Activated CD8-positive, alpha-beta memory T cell treated with anti-CD3 and anti-CD28 coated beads, Interleukin-2, amount 50 U/mL, for 24 hours (primary cell): ENCODE results near the gene KRT15.

ENCODE experiments used
- DNase-seq: peaks from one replicate; pipeline ENCODE4 v3.0.0-alpha.2; 2020; ENCODE audit errors: extremely low read depth

Gene KRT15

DNA sequence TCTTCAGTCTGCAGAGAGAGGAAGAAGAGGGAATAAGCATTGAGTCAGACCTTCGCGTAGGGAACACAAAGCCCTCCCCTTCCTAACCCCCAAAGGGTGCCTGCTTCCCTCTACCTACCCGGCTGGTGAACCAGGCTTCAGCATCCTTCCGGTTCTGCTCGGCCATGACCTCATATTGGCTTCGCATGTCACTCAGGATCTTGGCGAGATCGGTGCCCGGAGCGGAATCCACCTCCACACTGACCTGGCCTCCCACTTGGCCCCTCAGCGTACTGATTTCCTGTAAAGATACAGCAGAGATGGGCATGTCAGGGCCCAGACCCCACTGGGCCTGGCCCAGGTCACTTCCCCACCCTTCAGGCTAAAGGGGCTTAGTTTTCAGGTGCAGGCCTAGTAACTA, 5.6 kb upstream of the KRT15 start:
- DNase-seq, result no peak

DNA sequence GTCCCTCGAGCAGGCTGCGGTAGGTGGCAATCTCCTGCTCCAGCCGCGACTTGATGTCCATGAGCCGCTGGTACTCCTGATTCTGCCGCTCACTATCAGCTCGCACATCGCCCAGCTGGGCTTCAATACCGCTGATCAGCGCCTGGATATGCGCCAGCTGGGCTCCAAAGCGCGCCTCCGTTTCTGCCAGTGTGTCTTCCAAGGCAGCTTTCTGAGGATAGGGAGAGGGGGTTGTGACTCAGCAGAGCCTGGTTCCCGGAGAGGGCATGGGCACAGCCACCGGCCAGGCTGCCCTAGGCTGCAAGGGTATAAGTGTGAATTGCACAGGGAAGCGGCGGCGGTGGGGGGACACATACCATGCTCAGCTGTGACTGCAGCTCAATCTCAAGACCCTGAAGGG, 5.1 kb upstream of the KRT15 start:
- DNase-seq, result no peak

DNA sequence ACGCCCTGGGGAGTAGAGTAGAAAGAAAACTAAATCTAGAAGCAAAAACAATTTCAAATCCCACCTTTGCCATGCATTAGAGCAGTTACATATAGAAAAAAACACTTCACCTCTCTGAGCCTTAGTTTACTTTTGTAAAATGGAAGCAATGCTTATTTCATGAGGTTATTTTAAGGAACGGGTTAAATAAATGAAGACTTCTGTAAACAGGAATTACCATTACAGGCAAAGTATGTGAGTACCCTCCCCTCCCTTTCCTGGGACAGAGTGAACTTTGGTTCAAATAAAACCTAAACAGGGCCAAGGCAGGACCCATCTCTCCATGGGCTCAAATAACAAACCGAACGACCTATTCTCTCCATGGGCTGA, 4.5 kb upstream of the KRT15 start:
- no peak for DNase-seq

DNA sequence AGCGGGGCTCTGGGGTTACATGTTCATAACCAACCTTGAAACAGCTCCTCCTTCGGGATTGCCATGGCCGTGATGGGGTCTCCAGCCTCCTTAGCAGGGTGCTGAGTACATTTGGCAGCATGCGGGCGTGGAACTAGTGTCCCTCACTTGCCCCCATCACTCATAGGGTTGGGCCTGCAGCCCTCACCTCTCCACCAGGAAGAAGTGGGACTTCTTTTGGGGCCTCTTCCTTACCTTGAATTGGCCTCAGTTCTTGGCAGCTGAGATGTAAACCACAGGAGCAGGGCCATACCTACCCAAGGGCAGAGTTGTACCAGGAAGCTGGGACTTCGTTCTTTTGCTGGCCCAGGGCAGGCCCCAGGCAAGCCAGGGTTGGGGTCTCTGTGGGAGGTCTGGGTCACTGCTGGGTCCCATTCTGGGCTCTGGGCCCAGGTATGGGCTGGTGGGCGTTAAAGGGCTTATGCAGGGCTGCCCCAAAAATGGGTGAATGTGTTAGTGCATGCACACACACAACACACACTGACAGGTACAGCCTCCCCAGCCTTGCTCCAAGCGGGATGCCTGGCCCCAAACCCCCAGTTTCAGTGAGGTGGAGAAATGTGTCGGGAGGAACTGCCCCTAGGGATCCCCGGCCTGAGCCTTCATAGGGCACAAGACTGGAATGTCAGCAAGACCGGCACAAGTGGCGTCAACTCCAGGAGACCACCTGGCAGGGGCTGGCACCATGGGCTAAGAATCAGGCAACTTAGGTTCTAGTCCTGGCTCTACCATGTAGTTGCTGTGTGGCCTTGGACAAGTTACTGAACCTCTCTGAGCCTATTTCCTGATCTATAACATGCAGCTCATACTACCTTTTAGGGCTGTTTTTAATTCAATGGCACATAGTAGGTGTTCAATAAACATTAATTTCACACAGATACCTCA, 3.9 kb upstream of the KRT15 start:
- DNase-seq, result no peak

DNA sequence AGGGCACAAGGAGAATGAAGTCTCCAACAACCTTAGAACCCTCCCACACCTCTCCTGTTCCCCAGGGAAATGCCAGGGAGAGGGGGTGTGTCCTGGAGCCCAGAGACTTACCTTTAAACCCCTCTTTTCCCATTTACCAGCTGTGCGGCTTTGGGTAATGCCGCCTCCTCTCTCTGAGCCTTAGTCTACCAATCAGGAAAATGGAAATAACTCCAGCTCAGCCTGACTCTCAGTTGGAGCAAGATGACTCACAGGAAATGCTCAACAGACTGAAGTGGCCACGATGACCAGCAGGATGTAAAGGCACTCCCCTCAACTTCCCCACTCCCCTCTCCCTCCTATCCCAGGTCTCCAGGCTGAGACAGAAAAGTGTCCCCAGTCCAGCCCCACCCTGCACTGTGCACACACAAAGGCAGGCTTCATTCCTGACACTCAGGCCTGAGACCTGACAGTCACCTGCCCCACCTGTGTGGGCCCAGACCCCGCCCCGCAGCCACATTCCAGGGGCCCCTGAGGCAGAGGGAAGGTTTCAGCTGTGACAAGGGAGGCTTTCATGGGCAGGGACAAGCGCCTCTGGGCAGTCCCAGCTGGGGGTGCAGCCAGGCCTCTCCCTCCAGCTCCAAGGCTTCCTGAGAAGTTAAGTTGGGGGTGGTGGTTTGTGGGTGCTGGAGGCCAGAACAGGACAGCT, 3.0 kb upstream of the KRT15 start:
- no peak for DNase-seq

DNA sequence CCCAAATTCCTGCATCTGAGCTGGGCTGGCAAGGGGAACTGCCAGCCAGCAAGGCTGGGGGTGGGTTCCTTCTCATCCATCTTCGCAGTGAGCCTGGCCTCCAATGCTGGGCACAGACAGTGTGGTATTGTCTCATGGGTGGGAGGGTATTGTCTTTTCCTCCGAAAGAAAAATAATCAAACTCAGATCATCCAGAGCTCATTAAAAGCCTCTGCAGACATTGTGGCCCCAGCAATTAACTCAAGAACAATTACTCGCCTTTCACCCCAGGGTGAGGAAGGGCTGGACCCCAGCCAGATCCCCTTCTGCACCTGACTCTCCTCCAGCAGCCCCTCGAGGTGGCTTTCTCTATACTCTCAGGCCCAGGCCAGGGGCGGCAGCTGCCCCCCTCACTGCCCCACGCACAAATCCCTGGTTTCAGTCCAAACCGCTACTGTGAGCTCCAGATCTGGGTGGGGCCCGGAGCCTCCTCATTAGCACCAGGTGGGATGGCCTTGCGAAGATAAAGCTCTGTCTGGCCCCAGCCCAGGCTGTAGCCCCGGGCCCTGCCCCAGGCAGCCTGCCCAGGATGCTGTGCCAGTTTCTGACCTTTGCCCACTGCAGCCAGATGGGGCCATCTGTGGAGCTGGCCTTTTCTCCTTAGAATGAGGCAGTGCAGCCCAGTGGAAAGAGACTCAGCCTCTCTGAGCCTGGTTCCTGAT, 2.3 kb upstream of the KRT15 start:
- DNase-seq, result no peak

DNA sequence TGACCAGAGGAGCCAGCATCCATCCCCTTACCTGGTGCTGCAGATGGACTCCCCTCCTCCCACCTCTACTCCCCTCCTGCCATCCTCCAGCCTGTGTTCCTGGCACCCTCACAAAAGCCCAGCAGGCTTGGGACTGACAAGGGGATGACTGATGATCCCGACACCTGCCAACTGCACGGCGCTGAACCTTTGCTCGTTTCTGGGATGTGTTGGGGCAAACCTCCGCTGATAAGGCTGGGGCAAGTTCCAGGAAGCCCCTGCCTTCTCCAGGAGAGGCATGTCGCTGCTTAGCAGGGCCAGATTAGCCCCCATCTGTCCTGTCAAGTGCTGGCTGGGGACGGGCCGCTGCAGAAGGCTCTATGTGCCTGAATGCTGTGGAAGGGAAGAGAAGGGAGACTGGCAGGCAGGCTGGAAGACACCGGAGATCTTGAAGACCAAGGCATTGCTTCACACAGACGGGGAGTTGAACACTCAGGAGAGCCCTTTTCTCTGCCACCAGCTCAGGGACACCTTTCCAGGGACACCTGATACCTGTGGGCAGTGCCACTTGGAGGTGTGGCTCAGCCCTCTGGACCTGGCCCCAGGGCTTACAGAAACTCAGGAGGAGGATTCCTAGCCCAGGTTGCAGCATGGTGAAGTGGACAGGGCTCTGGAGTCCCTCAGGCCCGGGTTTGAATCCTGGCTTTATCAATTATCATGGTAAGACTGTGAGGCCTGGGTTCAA, 973 bp upstream of the KRT15 start:
- DNase-seq, result no peak

DNA sequence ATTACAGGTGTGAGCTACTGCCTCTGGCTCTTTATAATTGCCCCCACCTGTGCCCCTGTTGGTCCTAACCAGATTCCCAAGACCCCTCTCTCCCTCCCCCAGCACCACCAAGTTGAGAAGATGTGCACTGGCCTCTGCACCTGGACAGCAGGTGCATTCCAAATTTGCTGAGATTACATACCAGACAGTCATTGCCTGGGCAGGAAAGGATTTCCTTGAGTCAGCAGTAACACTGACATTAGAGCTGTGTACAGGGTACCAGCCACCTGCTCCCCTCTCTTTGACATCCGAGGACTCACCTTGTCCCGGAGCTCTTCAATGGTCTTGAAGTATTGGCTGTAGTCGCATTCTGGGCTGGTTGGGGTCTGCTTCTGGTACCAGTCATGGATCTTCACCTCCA, 659 bp downstream of the KRT15 start:
- DNase-seq, result no peak

DNA sequence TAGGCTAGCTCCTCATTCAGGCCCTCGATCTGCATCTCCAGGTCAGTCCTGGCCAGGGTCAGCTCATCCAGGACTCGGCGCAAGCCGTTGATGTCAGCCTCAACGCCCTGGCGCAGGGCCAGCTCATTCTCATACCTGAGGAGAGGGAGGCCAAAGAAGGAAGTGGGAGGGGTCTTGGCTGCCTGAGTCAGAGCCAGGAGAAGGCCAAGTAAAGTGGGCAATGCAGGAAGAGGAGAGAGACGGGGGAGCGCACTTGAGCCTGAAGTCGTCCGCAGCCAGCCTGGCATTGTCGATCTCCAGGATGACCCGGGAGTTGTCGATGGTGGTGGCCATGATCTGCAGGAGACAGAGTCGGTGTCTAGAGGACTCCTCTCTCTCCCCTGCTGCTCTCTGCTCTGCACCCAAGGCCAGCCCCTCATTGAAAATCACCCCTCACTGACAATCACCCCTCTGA, 1.8 kb downstream of the KRT15 start:
- no peak for DNase-seq

DNA sequence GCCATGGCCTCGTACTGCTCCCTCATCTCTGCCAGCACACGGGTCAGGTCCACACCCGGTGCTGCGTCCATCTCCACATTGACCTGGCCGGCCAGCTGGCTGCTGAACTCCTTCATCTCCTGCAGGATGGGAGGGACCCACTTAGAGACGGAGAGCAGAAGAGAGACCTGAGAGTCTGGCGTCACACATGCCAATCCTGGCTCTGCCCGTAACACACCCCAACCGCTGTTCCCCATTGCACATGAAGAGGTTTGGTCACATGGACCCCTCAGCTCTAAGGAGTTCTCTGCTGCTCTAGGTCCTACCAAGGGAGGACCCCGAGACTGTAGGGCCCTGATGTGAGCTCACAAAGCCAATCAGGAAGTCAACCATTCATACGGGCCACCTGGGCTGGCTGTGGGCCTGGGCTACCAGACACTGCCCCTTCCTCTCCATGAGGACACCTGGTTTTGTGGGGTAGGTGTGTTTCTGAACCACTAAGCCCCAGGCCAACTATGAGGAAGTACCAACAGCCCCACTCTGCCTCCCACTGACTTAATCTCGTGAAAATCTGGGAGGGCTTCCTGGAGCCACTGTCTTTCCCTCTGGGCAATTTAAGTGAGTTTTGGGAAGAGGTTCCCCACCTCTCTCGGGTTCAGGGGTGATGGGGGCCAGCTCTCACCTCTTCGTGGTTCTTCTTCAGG, 2.4 kb downstream of the KRT15 start:
- no peak for DNase-seq

DNA sequence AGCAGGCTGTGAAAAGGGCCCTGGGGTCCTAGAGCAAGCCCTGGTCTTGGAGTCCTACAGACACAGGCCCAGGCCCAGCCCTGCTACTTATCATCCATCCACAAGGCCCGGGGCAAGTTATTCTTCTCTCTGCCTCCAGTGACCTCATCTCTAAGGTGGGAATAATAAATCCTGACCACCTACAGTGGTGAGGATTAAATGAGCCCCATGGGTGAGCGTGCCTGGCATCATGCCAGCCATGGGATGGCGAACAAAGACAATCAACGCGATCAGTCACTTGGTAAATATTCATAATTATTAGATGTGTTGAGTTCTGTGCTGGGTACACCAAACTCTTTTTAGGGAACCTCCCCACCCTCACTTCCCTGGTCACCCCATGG, 5.5 kb downstream of the KRT15 start:
- DNase-seq, result no peak

DNA sequence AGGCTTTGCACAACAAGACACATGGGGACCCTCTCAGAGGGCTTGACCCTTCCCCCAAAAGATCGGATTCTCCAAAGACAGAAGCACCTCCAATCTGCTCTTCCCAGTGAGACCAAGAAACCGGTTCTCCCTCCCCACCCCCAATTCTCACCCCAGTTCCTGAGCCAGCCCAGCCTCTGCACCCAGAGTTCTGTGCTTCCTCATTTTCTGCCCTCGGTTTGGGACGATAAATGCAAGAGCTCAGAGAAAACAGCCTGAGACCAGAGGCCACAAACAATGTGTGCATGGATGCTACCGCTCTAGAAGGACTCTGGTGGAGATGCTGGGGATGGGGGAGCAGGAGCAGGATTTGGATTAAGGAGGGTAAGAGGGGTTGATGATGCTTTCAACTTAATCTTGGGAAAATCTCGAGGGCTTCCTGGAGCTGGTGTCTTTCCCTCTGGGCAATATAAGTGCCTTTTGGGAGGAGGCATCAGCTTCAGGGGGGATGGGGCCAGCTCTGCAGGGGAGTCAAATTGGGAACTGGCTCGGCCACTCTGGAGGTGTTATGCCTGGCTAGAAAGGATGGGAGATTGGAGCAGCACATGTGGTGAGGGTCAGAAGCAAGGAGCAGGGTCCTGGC, 6.0 kb downstream of the KRT15 start:
- DNase-seq, result no peak

DNA sequence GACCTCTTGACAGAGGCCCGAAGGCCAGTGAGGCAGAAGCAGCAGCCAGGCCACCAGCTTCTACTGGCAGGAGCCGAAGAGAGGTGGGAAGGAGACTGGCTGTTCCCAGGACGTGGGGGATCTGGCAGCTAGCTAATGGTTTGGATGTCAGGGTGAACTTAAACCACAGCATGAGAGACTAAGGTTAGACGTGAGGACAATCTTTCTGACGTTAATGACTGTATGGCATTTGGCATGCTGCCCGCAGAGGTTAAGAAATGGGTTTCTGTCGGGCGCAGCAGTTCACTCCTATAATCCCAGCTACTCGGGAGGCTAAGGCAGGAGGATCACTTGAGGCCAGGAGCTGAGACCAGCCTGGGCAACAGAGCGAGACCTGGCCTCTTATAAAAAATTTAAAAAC, 7.0 kb downstream of the KRT15 start:
- DNase-seq, result no peak

DNA sequence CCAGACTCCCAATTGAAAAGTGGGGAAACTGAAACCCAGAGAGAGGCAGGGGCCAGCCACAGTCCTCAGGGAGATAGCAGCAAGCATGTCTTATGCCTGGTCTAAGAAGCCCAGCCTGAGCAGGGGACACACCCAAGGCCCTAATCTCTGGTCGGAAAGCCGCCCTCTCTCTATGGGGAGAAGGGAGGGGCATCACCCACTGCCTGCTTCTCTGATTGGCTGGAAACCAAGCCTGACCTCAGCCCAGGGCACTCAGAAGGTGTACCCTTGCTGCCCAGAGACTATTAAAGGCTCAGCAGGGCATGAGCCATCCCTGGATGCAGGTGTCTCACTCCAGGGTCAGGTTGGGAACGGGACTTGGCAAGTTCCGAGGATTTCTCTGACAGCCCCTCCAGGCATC, 7.6 kb downstream of the KRT15 start:
- no peak for DNase-seq

DNA sequence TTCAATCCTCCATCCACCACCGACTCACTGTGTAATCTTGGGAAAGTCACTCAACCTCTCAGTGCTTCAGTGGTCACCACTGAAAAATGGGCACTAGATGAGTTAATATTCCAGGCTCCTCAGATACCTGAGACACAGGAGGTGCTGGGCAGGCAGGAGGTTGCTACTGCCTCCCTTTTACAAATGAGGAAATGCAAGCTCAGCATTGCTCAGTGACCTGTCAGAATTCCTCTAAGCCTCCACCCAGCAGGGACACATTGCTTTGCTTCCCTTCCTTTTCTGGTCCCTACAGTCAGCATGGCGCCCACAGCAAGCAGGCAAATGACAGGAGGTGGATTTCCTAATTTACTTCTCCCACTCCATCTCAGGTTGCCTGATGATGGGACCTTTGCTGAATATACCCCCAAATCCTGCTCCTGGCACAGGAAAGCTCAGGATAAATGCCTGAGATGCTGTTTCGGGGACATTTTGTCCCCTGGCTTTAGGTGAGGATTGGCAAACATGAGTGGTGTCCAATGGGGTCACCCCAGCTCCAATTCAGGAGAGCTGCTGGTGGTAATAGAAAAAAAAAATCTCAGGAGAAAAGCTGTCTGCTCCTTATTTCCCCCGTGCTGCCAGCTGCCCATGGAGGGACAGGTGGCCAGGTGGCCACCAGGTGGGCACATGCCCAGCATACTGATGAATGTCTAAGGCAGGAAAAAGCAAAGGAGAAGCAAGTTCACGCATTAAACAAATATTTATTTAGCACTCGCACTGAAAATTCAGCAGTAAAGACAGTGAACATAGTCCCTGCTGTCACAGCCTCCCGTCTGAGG, 8.2 kb downstream of the KRT15 start:
- no peak for DNase-seq

DNA sequence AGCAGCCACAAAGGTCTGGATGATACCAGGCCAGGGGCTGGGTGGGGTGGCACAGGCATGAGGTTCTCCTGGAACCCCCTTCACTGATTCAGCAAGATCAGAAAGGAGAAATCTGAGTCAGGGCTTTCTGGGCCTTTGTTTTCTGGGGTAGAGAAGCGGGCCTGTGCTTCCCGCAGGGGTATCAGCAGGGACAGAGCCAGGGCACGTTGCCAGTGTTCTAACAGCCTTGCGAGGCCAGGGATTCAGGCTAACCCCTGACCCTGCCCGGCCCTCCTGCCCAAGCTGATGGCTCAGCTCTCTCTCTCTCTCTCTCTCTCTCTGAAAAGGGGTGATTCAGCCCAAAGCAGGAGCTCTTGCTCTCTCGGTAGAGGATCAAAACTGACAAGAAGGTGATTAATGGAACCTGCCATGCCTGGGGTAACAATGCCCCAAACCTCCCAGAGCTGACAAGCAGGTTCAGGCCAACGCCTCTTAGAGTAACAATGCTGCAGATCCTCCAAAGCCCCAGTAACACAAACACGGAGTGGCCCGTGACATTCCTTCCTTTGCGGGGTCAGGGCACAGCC, 11.3 kb downstream of the KRT15 start:
- no peak for DNase-seq

DNA sequence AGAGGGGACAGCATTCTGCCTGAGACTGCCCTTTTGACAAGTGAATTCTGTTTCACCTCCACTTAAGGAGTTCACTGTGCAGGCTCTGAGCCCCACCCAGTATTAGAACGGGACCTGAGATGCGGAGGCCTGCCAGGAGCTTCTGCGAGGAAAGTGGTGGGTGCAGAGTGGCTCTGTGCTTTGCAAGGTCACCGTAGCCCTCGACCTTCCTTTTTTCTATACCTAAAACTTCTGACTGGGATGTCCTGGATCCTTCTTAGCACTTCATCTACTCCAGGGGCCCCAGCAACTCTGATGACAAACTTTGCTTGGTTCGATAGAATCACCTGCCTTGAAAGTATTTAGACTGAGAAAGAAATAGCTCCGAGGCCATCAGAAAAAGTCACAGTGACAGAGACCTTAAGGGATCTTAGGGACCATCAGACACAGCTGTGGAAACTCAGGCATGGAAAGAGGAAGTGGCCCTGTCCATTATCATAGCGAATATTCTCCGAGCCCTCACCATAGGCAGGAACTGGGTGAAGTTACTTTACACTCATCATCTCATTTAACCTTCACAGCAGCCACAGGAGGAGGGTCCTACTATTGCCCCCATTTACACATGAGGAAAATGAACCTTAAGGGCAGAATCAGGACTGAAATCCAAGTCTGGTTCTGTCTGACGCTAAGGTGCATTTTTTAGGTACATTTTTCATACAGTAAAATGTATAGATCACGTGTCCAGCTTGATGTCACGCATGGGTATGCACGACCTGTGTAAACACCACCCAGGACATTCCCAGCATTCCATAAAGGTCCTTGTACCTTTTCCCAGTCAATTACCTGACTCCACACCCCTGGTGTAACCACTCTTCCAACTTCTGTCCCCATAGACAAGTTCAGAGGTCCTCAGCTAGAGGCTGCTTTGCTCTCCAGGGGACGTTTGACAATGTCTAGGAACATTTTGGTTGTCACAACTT, 12.6 kb downstream of the KRT15 start:
- DNase-seq, result no peak

DNA sequence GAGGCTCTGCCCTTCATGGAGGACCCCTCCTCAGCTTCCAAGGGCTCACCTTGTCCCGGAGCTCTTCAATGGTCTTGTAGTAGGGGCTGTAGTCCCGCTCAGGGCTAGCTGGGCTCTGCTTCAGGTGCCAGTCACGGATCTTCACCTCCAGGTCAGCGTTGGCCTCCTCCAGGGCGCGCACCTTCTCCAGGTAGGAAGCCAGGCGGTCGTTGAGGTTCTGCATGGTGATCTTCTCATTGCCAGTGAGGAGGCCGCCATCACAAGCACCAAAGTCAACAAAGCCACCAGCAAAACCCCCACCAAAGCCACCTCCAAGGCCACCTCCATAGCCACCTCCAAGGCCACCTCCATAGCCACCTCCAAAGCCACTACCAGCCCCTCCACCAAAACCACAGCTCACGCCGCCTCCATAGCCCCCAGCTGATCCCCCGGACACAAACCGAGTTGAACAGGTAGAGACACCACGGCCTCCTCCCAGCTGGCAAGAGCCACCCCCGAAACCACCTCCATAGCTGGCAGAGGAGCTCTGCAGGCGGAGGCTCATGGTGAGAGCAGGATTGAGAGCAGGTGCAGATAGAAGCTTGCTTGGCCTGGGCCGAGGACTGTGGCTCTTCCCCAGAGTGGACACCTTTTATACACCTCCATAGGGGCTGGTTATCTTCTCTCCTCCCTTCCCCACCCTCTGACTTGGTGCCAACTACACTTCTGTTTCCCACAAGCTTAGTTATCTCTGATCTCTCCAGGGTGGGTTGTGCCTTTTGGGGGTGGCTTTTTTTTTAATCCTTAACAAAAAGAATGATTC, 13.5 kb downstream of the KRT15 start, which contains the start of gene KRT13:
Gene KRT13 (minus strand): TSS at position 606 of the 802 bp plus-strand sequence. CDS start 62 bp downstream, at position 544.
- no peak for DNase-seq
